HG02885 (cell line): ENCODE results near the gene ADRA2C.

ENCODE experiments used
- ATAC-seq: cut with Tn5 transposase; IDR thresholded peaks from one replicate; pipeline ENCODE4 v1.9.1; 2021; ENCODE audit warnings: mild to moderate bottlenecking; ENCODE audit not compliant: unreplicated experiment, poor library complexity

Gene ADRA2C

DNA sequence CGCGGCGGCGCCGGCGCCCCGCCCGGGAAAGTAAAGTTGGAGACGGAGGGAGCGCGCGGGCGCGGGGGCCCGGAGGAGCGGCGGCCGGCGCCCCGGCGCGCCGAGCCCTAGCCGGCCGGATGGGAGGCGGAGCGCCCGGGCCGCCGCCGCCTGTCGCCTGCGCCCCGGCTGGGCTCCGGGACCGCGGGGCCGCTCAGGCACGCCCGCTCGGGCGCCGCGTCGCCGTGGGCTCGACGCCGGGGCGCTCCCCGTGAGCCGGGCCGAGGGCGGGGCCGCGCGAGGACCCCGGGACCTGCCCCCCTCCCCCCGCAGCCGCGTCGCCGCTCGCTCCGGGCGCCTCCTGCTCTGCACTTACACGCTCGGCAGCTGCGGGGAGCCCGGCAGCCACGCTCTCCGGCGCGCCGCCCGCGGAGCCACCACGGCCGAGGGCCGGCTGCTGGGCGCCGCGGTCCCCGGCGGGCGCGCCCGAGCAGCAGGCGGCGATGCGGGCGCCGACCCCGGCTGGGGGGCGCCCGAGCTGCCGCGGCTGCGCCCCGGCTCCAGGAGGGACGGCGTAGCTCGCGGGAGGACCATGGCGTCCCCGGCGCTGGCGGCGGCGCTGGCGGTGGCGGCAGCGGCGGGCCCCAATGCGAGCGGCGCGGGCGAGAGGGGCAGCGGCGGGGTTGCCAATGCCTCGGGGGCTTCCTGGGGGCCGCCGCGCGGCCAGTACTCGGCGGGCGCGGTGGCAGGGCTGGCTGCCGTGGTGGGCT lies at the start of gene ADRA2C:
Gene ADRA2C, plus strand, starts transcription at position 350 of the 749 bp plus-strand sequence. Its CDS starts 222 bp downstream, at position 572.
- no peak for ATAC-seq

GRCh38 chr4:3716631-3717235 lies 49.5 kb upstream of the ADRA2C start:
- no peak for ATAC-seq

GRCh38 chr4:3717241-3717640 lies 48.9 kb upstream of the ADRA2C start:
- no peak for ATAC-seq

GRCh38 chr4:3718462-3718861 lies 47.7 kb upstream of the ADRA2C start:
- ATAC-seq = no peak

DNA sequence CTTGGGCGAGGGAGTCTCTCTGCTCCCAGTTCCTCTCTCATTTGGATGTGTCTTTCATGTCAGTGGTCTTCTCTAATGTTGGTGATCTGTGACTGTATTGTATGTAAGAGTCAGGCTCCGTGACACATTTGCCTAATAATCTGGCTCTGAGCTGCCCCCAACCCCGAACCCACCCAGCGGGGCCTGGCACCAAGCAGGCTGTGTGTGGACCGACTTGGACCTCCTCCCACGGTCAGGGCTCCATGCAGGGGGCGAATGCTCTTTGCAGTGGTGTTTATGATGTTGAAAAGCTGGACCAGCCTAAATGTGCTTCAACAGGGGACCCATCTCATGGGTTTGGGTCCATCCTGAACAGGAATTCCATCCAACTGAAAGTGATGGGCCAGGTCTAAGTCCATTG lies 47.0 kb upstream of the ADRA2C start:
- ATAC-seq = no peak

- no peak for ATAC-seq
These were observed 46.3 kb upstream of the ADRA2C start for GRCh38 chr4:3719836-3720235.

- ATAC-seq = no peak
These were observed 45.7 kb upstream of the ADRA2C start for GRCh38 chr4:3720466-3720865.

DNA sequence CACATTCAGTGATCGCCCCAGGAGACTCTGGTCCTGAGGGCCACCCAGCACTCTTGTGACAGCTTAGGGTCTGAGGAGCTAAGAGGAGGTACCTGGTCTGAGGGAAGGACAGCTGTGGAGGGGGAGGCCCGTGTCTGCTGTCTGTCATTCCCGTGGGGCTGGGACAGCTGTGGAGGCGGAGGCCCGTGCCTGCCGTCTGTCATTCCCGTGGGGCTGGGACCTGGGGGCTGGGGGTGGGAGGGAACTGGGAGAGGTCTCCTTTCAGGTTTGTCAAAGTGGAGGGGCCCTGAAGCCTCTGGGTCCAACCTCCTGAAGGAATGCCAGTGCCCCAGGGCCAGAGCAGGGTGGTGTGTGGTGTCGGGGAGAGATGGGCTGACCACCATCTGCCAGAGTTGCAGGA lies 45.0 kb upstream of the ADRA2C start:
- no peak for ATAC-seq

DNA sequence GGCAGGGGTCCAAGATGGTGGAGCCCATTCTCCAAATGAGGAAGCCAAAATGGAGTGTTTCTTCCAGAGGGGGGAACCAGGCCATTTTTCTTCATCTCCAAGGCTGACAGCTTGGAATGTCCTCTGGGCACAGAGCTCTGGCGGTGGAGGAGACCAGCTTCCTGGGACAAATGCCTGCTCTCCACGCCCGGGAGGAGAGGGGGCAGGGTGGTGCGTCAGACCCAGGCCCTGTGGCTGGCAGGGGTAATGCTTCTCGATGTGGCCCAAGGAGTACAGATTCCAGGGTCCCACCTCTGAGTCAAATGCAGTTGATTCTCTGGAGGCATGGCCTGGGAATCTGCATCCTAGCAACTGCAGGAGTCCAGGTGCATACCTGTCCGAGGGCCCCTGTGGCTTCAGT lies 44.6 kb upstream of the ADRA2C start:
- no peak for ATAC-seq

DNA sequence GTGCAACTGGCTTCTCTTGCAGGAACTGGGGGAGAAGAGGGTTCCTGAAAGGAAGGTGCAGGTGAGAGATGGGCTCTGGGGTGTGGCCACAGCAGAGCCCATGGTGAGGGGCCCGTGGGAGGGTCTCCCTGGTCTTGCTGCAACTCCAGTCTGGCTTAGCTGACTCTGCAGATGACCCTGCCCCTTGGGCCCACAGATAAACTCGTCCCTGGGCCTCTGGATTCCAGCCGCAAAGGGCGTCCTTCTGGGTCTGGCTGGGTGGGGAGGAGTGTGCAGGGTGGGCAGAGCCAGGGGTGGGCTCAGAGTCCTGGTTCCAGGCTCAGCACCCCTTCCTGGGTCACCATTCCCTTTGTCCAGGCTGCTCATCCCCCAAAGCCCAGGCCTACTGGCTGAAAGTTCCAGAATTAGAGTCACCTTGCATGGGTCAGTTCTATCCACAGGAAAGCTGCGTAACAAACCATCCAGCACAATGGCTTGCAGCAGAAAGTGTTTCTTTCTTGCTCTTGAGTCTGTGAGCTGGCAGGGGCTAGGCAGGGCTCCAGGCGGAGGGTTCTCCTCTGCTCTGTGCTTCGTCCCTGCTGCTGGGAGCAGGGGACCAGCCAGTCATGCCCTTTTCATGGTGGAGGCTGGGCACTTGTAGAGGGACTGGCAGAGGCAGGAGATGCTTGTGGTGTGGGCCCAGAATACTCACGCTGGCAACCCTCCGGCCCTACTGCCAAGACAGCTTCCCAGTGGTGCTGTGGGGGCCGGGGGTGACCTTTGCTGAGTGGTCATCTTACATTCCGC lies 43.5 kb upstream of the ADRA2C start:
- no peak for ATAC-seq

DNA sequence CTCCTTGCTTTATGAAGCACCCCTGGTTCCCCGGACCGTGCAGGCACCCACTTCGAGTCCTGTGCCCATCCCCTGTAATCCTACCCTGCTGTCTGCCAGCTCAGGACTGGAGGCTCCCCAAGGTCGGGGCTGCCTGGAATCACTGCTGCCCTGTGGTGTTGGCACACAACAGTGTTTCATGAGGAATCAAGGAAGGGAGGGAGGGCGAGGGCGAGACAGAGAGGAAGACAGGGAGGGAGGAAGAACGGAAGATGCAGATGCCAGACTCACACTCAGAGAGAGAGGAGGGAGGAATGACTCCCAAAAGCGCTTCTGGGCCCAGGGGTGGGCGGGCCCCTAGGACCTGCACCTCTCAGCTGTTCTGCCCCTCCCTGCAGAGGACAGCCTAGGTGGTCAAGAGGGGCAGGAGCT lies 42.9 kb upstream of the ADRA2C start:
- no peak for ATAC-seq

GRCh38 chr4:3724319-3725231 lies 41.6 kb upstream of the ADRA2C start:
- no peak for ATAC-seq

GRCh38 chr4:3725936-3726870 lies 40.0 kb upstream of the ADRA2C start:
- no peak for ATAC-seq

DNA sequence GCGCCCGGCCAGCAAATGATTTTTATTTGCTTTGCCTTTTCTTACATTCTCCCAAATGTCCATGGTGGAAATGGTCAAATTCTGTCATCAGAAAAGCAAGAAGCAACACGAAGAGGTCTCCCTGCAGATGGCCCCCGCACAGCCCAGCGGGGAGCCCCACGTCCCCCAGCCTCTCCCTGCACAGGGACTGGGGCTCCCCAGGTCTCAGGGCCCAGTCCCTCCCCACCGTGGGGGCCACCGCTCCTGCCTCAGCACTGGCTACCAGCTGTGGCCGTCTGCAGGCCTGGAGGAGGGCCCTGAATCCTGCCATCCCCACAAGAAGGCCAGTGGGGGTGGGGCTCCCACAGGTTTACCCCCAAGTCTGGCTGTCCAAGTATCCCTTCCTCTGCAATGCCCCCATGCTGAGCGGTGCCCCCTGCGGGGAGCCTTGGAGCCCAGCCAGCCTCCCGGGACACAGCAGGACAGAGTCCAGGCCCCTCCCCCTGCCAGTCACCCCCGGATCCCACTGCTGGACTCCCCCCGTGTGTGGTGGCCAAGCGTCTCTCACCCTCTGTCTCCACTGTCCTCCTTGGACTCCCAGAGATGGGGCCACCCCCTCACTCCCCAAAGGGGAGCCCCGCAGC lies 38.2 kb upstream of the ADRA2C start:
- ATAC-seq = no peak

- ATAC-seq = no peak
These were observed 36.9 kb upstream of the ADRA2C start for GRCh38 chr4:3729188-3729881.

GRCh38 chr4:3729882-3730226 lies 36.3 kb upstream of the ADRA2C start:
- no peak for ATAC-seq

DNA sequence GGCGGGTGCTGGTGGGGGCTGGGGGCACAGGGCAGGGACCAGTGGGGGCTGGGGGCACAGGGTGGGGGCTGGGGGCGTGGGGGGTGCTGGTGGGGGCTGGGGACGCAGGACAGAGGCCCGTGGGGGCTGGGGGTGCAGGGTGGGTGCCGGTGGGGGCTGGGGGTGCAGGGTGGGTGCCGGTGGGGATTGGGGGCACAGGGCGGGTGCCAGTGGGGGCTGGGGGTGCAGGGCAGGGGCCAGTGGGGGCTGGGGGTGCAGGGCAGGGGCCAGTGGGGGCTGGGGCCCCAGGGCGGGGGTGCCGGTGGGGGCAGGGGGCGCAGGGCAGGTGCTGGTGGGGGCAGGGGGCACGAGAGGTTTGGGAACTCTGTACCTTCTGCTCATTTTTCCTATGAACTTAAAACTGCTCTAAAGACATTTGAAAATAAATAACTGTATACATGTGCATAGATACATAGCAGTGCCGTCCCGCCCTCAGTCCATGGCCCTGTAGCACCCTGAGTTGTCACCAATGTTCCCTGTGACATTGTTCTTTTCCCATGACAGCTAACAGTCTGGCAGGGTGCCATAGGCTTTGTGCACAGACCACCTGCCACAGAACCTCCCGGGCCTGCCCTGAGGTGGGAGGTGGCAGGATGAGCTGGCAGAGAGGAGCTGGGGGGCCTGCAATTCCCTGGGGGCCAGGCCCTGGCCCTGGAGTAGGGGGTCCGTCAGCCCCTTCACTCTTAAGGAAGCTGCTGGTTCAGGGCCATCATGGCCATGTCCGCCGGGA lies 35.6 kb upstream of the ADRA2C start:
- ATAC-seq = no peak
